ENCODE results near the gene PRAMEF11. TPM values are rescaled to one million over a fixed set of nuclear protein-coding genes. Genes with fewer than 3 reads are reported as not detected.
"Not testable (repeated sequence)": the region's sequence is repeated elsewhere in the genome, so short reads cannot be mapped to it uniquely, and the experiment has no call there.

The PRAMEF11 gene
- total and polyA plus RNA-seq, 2 donors (not counting 1 experiment from before 2014, with no cell fraction given) = not detected

- 82% methylated on average over 6 of the region's 6 CpGs for WGBS (ENCODE audit: insufficient coverage)
- H3K36me3 ChIP-seq (replicated peaks in 1 of 2; ENCODE audit: control extremely low read depth in 1 of 2, control insufficient read depth in 1 of 2, extremely low read depth in 1 of 2, insufficient read depth in 2 of 2, low read length in 1 of 2) = not testable (repeated sequence)
These were observed 12.1 kb downstream of the PRAMEF11 start for GRCh38 chr1:12819061-12819460.

GRCh38 chr1:12811409-12811784 is 19.8 kb downstream of the PRAMEF11 start:
- H2AFZ ChIP-seq (ENCODE audit: insufficient read depth, low read depth, low read length, poor library complexity, severe bottlenecking) = no peak overlapping the region
- no peaks in the 10 kb centered on the region for H3K36me3 ChIP-seq (replicated peaks in 1 of 2; ENCODE audit: control extremely low read depth in 1 of 2, control insufficient read depth in 1 of 2, extremely low read depth in 1 of 2, insufficient read depth in 2 of 2, low read length in 1 of 2)
- intact Hi-C loops (cut with micrococcal nuclease) = no loop called here
- no peak overlapping the region for H3K4me3 ChIP-seq (ENCODE audit: control extremely low read depth in 1 of 5, extremely low read depth in 1 of 5, insufficient read depth in 1 of 5, low read depth in 2 of 5, low read length in 4 of 5)
- H3K9me3 ChIP-seq (ENCODE audit: control extremely low read depth in 1 of 3, control insufficient read depth in 2 of 3, insufficient read depth in 1 of 3, low read length in 2 of 3) = peaks cover 0 to 4% (median 0%) of the 10 kb centered on the region in 3 donors
- TF ChIP-seq EZH2 (IDR thresholded peaks at IDR 0.05; ENCODE audit: borderline replicate concordance, insufficient read depth, low read depth, low read length, poor library complexity, severe bottlenecking) = no peak
- no peak for TF ChIP-seq CTCF (IDR thresholded peaks at IDR 0.05)
- H3K9me3 Mint-ChIP-seq (ENCODE audit: insufficient read depth) = peaks cover 4% of the 10 kb centered on the region
- no peak overlapping the region for H3K27ac ChIP-seq (ENCODE audit: low read length in 2 of 2)
- no peak for ATAC-seq (ENCODE audit: low read depth)
- H3K27ac Mint-ChIP-seq = no peak overlapping the region
- POLR2A ChIA-PET = no interaction called here
- no peaks in the 10 kb centered on the region for H3K4me1 Mint-ChIP-seq
- H3K9ac ChIP-seq (ENCODE audit: low read length) = no peak overlapping the region
- no peaks in the 10 kb centered on the region for H3K4me1 ChIP-seq (ENCODE audit: control insufficient read depth in 2 of 2, insufficient read depth in 2 of 2, low read length in 2 of 2)
- H3K79me2 ChIP-seq (ENCODE audit: control insufficient read depth, insufficient read depth, low read length) = no peaks in the 10 kb centered on the region
- H3K27me3 ChIP-seq (replicated peaks in 1 of 4; ENCODE audit: control extremely low read depth in 1 of 4, control insufficient read depth in 3 of 4, insufficient read depth in 4 of 4, low read length in 3 of 4) = peaks cover 0 to 8% (median 0%) of the 10 kb centered on the region in 4 experiments
- CTCF ChIA-PET = no interaction called here
- peaks cover 17% of the 10 kb centered on the region for H3K27me3 Mint-ChIP-seq
- no peak overlapping the region for H3K4me3 Mint-ChIP-seq
- 100% methylated on average over 1 of the region's 2 CpGs for WGBS (ENCODE audit: insufficient coverage)
- H3K4me2 ChIP-seq (replicated peaks; ENCODE audit: low read depth, low read length, poor library complexity, severe bottlenecking) = no peak overlapping the region
- no peak for DNase-seq
- no peaks in the 10 kb centered on the region for H4K20me1 ChIP-seq (ENCODE audit: control insufficient read depth, insufficient read depth, low read length, poor library complexity, severe bottlenecking)

More at GRCh38 chr1:12819061-12819460, 12.1 kb downstream of the PRAMEF11 start:
- H3K4me2 ChIP-seq (replicated peaks; ENCODE audit: low read depth, low read length, poor library complexity, severe bottlenecking); H4K20me1 ChIP-seq (ENCODE audit: control insufficient read depth, insufficient read depth, low read length, poor library complexity, severe bottlenecking); H3K9ac ChIP-seq (ENCODE audit: low read length); H3K4me3 ChIP-seq (ENCODE audit: control extremely low read depth in 1 of 5, extremely low read depth in 1 of 5, insufficient read depth in 1 of 5, low read depth in 2 of 5, low read length in 4 of 5); ATAC-seq (ENCODE audit: low read depth); H3K9me3 Mint-ChIP-seq (ENCODE audit: insufficient read depth); POLR2A ChIA-PET; intact Hi-C loops (cut with micrococcal nuclease); H3K4me1 Mint-ChIP-seq; H3K27ac Mint-ChIP-seq; H3K27me3 Mint-ChIP-seq; H3K4me1 ChIP-seq (ENCODE audit: control insufficient read depth in 2 of 2, insufficient read depth in 2 of 2, low read length in 2 of 2); DNase-seq; CTCF ChIA-PET; H3K4me3 Mint-ChIP-seq; H3K9me3 ChIP-seq (ENCODE audit: control extremely low read depth in 1 of 3, control insufficient read depth in 2 of 3, insufficient read depth in 1 of 3, low read length in 2 of 3); H2AFZ ChIP-seq (ENCODE audit: insufficient read depth, low read depth, low read length, poor library complexity, severe bottlenecking); H3K79me2 ChIP-seq (ENCODE audit: control insufficient read depth, insufficient read depth, low read length); H3K27me3 ChIP-seq (replicated peaks in 1 of 4; ENCODE audit: control extremely low read depth in 1 of 4, control insufficient read depth in 3 of 4, insufficient read depth in 4 of 4, low read length in 3 of 4); H3K27ac ChIP-seq (ENCODE audit: low read length in 2 of 2): not testable (repeated sequence)
